GM12873 (cell line): ENCODE data around the gene PKD1.

ENCODE experiments used
- TF ChIP-seq, protein P1 (sequence below): IDR thresholded peaks from 2 replicates; pipeline ENCODE4 v1.5.1; 2012; ENCODE audit warnings: low read depth, mild to moderate bottlenecking, moderate library complexity, low read length, control low read depth; ENCODE audit not compliant: insufficient read depth; ENCODE audit errors: missing control alignments

PKD1 gene

DNA sequence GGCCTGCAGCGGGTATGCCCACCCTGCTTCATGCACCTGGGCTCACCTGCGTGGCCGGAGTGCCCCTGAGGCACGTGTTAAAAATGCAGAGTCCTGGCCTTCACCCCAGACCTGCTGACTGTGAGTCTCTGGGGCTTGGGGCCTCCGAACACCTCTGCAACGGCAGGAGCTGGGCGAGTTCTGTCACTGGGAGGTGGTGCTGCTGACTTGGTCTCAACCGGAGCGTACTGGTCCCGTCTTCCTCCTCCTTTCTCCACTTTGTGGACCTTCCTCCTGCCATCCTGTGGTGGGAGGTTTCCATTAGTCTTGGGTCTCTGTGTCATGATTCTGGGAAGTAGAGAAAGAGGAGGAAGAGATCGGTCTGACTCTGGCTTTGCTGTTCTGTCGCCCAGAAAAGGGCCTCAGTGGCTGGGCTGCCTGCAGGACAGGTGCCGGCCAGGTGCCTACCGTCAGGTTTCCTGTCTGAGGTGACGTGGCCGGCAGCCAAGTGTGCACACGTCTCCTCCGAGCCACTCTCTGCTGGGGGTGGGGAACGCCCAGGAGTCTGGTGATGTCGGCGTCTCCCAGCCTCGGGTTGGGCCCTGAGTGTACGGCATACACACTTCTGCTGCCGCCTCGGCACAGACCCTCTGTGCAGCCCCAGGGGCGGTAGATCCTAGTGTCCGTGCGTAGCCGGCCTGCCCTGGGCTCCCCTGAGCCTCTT lies 81.0 kb downstream of the PKD1 start:
- TF ChIP-seq, protein P1, sequence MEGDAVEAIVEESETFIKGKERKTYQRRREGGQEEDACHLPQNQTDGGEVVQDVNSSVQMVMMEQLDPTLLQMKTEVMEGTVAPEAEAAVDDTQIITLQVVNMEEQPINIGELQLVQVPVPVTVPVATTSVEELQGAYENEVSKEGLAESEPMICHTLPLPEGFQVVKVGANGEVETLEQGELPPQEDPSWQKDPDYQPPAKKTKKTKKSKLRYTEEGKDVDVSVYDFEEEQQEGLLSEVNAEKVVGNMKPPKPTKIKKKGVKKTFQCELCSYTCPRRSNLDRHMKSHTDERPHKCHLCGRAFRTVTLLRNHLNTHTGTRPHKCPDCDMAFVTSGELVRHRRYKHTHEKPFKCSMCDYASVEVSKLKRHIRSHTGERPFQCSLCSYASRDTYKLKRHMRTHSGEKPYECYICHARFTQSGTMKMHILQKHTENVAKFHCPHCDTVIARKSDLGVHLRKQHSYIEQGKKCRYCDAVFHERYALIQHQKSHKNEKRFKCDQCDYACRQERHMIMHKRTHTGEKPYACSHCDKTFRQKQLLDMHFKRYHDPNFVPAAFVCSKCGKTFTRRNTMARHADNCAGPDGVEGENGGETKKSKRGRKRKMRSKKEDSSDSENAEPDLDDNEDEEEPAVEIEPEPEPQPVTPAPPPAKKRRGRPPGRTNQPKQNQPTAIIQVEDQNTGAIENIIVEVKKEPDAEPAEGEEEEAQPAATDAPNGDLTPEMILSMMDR, result no peak

DNA sequence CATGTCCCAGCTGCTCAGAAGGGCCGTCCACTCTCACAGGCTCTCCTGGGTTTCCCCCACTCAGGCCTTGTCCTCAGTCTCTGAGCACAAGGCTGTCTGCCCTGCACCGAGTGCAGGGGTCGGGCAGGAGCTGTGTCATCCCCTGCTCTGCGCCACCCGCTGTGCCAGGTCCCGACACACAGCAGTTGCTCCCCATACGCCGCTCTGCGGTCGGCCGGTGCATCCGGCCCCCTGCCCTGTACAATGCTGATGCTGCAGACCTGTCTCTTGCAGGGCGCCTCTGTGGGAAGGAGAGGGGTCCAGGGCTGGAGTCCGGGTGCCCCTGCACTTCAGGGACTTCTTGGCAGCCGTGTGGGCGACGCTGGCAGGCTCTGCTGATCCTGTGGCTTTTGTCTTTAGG lies 81.8 kb downstream of the PKD1 start:
- TF ChIP-seq, protein P1, result no peak

DNA sequence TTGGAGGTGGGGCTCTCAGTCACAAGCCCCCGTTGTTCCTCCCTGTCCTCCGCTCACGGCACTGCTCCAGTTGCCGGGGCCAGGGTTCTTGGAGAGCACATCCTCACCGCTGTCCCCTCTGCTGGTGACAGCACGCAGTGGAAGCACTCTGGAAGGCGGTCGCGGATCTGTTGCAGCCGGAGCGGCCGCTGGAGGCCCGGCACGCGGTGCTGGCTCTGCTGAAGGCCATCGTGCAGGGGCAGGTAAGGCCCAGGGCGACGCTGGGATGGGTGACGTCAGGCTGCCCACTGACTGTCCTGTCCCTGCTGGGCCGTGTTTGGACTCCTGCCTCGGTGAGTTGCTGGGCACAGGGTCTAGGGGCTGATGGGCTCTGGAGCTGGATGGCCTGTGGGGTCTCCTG lies 82.5 kb downstream of the PKD1 start:
- TF ChIP-seq, protein P1, result no peak

DNA sequence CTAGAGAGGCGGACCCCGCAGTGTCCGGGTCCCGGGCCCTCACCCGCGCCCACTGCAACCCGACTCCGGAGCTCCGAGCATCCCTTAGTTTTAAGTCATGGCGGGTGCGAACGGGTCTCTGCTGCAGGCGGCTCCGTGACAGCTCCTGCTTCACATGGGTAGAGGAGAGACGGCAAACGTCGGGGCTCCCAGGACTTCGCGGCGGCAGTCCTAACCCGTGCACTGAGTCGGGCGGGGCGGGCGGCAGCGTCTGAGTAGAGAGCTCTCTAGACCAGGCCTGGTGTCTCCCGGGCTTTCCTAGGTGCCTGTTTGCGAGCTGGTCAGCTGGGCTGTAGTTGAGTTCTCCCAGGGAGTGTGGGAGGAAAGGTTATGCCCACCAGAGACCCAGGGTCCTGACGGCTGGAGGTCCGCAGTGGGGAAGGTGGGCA lies 87.6 kb downstream of the PKD1 start:
- TF ChIP-seq, protein P1, result no peak

DNA sequence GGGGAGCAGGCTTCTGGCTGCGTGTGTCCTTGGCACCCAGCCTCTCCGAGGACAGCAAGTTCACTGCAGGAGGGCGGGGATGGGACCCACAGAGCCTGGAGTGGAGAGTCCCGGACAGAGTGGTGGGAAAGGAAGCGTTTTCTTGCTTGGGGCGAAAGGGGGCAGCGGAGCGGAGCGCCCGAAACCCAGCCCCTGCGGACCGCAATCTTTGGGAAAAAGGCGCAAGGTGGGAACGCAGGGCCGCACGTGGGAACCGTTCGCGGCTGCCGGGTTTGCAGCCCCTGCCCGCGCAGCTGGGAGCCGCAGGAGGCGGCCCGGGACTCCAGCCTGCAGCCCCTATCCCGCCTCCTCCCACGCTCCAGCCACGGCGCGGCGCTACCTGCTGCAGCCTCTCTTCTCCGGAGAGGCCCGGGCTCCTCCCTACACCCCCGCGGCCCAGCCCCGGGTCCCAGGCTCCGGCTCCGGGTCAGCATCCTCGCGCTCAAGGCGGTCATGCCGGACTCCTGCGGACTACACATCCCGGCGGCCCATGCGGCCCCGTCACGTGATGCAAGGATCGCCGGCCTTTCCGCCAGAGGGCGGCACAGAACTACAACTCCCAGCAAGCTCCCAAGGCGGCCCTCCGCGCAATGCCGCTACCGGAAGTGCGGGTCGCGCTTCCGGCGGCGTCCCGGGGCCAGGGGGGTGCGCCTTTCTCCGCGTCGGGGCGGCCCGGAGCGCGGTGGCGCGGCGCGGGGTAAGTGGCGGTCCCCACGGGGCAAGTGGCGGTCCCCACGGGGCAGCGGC lies 88.2 kb downstream of the PKD1 start, which contains the start of the genes NTHL1 and TSC2:
Gene NTHL1, minus strand, starts transcription at position 505 of the 786 bp plus-strand sequence. Its CDS starts 11 bp downstream, at position 494.
Gene TSC2, plus strand, starts transcription at position 656 of the 786 bp plus-strand sequence. CDS start 631 bp downstream, outside the sequence.
- TF ChIP-seq, protein P1, result peak; percentile 9

DNA sequence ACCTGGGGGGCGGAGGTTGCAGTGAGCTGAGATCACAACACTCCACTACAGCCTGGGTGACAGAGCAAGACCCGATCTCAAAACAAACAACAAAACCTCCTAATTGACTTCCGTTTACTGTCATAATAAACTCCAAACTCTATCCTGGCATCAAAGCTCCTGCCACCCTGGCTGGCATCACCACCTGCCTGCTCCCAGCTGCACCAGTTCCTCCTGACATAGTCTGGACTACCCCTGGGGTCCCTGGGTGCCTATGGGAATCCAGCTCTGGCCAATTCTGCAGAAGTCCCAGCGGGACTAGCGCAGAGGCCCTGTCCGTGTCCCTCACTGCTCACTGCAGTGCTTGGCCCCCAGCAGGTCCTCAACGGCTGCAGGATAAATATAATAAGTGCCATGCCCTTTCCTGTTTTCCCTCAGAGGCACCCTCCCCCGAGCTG lies 88.8 kb downstream of the PKD1 start:
- TF ChIP-seq, protein P1, result no peak
